Peyer's patch (tissue), 4 donors: ENCODE results near the gene SLC25A13.
"Not testable (repeated sequence)": the region's sequence is repeated elsewhere in the genome, so short reads cannot be mapped to it uniquely, and the experiment has no call there.

Experiments
- POLR2A ChIP-seq, 2 donors: fragments of 450-650 bp; IDR thresholded peaks; one replicate each; pipeline ENCODE4 v1.5.1; 2017; ENCODE audit warnings: antibody characterized with exemption in 2 of 2, mild to moderate bottlenecking in 2 of 2, moderate library complexity in 2 of 2
- TF ChIP-seq, protein P1 (sequence below), 6 experiments: fragments of 450-650 bp in 4 of 6; fragments of 200-600 bp in 2 of 6; sonication (generic) in 1 of 6; IDR thresholded peaks; one replicate each; pipeline ENCODE4 v1.5.1; 2017 to 2019; ENCODE audit warnings: antibody characterized with exemption in 6 of 6, mild to moderate bottlenecking in 3 of 6, moderate library complexity in 1 of 6

GRCh38 chr7:96293911-96294310, 28.0 kb downstream of the SLC25A13 start:
- TF ChIP-seq, protein P1, sequence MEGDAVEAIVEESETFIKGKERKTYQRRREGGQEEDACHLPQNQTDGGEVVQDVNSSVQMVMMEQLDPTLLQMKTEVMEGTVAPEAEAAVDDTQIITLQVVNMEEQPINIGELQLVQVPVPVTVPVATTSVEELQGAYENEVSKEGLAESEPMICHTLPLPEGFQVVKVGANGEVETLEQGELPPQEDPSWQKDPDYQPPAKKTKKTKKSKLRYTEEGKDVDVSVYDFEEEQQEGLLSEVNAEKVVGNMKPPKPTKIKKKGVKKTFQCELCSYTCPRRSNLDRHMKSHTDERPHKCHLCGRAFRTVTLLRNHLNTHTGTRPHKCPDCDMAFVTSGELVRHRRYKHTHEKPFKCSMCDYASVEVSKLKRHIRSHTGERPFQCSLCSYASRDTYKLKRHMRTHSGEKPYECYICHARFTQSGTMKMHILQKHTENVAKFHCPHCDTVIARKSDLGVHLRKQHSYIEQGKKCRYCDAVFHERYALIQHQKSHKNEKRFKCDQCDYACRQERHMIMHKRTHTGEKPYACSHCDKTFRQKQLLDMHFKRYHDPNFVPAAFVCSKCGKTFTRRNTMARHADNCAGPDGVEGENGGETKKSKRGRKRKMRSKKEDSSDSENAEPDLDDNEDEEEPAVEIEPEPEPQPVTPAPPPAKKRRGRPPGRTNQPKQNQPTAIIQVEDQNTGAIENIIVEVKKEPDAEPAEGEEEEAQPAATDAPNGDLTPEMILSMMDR (IDR thresholded peaks at IDR 0.05), result not testable (repeated sequence)
- TF ChIP-seq POLR2A (IDR thresholded peaks at IDR 0.05), result not testable (repeated sequence)
